ENCODE data around the gene CAMK1D.

Gene CAMK1D

GRCh38 chr10:12613136-12613535, 263.8 kb downstream of the CAMK1D start:
- TF ChIP-seq, protein P1, sequence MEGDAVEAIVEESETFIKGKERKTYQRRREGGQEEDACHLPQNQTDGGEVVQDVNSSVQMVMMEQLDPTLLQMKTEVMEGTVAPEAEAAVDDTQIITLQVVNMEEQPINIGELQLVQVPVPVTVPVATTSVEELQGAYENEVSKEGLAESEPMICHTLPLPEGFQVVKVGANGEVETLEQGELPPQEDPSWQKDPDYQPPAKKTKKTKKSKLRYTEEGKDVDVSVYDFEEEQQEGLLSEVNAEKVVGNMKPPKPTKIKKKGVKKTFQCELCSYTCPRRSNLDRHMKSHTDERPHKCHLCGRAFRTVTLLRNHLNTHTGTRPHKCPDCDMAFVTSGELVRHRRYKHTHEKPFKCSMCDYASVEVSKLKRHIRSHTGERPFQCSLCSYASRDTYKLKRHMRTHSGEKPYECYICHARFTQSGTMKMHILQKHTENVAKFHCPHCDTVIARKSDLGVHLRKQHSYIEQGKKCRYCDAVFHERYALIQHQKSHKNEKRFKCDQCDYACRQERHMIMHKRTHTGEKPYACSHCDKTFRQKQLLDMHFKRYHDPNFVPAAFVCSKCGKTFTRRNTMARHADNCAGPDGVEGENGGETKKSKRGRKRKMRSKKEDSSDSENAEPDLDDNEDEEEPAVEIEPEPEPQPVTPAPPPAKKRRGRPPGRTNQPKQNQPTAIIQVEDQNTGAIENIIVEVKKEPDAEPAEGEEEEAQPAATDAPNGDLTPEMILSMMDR (IDR thresholded peaks at IDR 0.05), result no peak
- H3K27ac ChIP-seq, result no peak overlapping the region
- no peak for DNase-seq (ENCODE audit: low spot score)
- no peak overlapping the region for H3K4me3 ChIP-seq

DNA sequence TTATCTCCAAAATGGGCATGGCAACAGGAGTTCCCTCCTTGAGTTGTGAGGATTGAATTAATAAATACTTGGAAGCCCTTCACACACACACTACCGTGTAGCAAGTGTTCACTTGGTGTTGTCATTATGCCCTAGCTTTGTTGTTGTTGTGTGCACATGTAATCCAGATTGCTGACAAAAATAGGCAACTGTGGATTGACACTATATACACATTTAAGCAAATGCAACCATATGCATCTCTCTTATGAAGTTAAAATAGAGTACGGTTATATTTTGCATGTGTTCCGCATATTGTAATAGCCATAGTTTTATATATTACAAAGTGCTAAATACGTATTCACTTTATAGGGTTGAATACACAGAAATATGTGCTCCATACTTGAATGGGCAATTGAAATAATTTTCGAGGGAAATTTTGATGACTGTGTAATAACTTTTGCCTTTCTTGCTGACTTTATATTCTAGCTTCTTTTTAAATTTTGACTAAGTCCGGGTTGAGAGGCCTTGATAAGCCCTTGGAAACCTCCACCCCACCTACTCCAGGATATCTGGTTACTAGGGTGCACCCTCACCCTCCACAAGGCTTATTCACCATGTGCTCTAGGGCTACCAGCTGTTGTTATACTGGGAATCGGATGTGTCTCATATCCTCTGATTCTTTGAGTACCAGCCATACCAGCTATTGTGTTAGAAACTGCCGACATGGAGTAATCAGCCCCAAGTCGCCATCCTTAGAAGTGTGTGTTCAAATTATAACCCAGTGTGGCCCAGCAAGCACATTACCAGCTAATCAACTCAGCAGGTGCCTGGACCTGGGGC, 265.0 kb downstream of the CAMK1D start:
- no peak overlapping the region for H3K4me3 ChIP-seq

DNA sequence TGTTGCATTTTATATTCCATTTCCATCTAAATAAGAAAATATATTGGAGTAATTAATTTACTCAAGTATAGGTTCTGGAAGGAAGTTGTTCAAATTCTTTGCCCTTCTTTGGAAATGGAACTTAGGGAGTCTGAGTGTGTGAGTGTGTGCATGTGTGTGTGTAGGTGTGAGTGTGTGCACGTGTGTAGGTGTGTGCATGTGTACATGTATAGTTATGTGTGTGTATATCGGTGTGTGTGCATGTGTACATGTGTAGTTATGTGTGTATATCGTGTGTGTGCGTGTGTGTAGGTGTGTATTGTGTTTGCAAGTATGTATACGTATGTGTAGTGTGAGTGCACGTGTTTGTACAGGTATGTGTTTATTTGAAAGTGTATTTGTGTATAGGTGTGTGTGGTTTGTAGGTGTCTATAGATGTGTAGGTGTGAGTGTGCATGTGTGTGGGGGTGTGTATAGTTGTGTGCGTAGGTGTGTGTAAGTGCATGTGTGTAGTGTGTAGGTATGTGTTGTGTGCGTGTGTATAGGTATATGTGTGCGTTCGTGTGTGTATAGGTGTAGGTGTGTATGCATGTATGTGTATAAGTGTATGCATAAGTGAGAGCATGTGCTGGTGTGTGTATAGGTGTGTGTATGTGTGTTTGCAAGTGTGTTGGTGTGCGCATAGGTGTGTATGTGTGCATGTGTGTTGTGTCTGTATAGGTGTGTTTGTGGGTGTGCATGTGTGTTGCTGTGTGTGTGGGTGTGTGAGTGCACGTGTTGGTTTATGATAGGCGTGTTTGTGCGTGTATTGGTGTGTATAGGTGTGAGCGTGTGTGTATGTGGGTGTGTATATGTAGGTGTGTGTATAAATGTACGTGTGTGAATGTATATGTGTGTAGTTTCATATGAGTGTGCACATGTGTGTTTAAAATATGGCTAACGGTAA, 266.2 kb downstream of the CAMK1D start:
- no peak for DNase-seq (ENCODE audit: low spot score)
- no peak overlapping the region for H3K27ac ChIP-seq
- TF ChIP-seq, protein P1 (IDR thresholded peaks at IDR 0.05), result no peak
- no peak overlapping the region for H3K4me3 ChIP-seq

More for the DNA sequence above, 265.0 kb downstream of the CAMK1D start:
- H3K27ac ChIP-seq, result no peak overlapping the region
- TF ChIP-seq, protein P1 (IDR thresholded peaks at IDR 0.05), result no peak
- DNase-seq (ENCODE audit: low spot score), result no peak

GRCh38 chr10:12617191-12618175, 268.1 kb downstream of the CAMK1D start:
- DNase-seq (ENCODE audit: low spot score), result no peak
- H3K4me3 ChIP-seq, result no peak overlapping the region
- H3K27ac ChIP-seq, result no peak overlapping the region
- TF ChIP-seq, protein P1 (IDR thresholded peaks at IDR 0.05), result no peak

DNA sequence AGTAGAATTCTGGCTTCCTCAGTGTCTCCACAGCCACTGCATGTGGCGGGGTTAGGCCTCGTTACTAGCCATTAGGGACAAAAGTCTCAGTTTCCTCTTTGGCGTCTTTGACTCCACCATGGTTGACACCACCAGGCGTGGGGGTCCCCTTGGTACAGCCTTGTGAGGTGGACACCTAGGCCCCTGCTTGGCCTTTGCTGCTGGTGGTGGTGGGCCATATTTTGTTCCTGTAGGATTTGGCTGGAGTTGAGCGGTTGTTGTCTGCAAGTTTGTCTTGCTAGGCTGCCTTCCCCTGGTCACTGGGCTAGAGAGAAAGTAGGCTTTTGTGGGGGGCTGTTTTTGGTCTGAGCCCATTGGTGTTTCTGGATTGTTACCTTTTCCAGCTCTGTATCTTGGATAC, 272.7 kb downstream of the CAMK1D start:
- TF ChIP-seq, protein P1 (IDR thresholded peaks at IDR 0.05), result no peak
- DNase-seq (ENCODE audit: low spot score), result no peak
- Histone ChIP-seq H3K27ac (no peak overlapping the region), H3K4me3 (no peak overlapping the region)

- Histone ChIP-seq H3K27ac (no peak overlapping the region), H3K4me3 (no peak overlapping the region)
- TF ChIP-seq, protein P1 (IDR thresholded peaks at IDR 0.05), result no peak
- DNase-seq (ENCODE audit: low spot score), result no peak
These were observed 273.3 kb downstream of the CAMK1D start for GRCh38 chr10:12622691-12623090.
